HEK293 (cell line): ENCODE measurements around the gene PKMYT1.

Experiments
- CTCF ChIA-PET: fragments of 350-600 bp; formaldehyde crosslinking; extraction: SDS; loops from one replicate; lab custom pipeline; 2021; ENCODE audit warnings: antibody characterized with exemption; lab: Yijun Ruan, JAX
- POLR2A ChIA-PET: fragments of 300-600 bp; formaldehyde crosslinking; extraction: SDS; loops from one replicate; lab custom pipeline; 2020; ENCODE audit warnings: antibody characterized with exemption, inconsistent platforms; lab: Yijun Ruan, JAX
- H3K27ac ChIP-seq: fragments of 200-500 bp; sonication (Bioruptor generic); 2 replicates; pipeline ENCODE4 v1.5.1; 2014; ENCODE audit warnings: low read depth, low read length, control low read depth, inconsistent platforms; ENCODE audit errors: extremely low read depth
- H3K36me3 ChIP-seq, 2 experiments: fragments of 200-500 bp in 1 of 2; sonication (Bioruptor generic) in 1 of 2; 1 replicate in 1 of 2; 2 replicates in 1 of 2; pipeline ENCODE4 v1.5.1; 2014 to 2017; ENCODE audit warnings: inconsistent platforms in 2 of 2, low read length in 2 of 2; ENCODE audit not compliant: control insufficient read depth in 2 of 2, insufficient read depth in 1 of 2
- H3K4me1 ChIP-seq: fragments of 200-500 bp; sonication (Bioruptor generic); 2 replicates; pipeline ENCODE4 v1.5.1; 2014; ENCODE audit warnings: mild to moderate bottlenecking, low read length, inconsistent platforms; ENCODE audit not compliant: control insufficient read depth, insufficient read depth
- H3K4me3 ChIP-seq: 2 replicates; pipeline ENCODE4 v1.5.1; 2011; ENCODE audit warnings: low read depth, mild to moderate bottlenecking, control low read depth, low read length, moderate library complexity
- H3K9me3 ChIP-seq: fragments of 200-500 bp; sonication (Bioruptor generic); 2 replicates; pipeline ENCODE4 v1.5.1; 2014; ENCODE audit warnings: low read depth, low read length, inconsistent platforms; ENCODE audit not compliant: control insufficient read depth, insufficient read depth
- KLF1 ChIP-seq: fragments of 450-650 bp; formaldehyde crosslinking; IDR thresholded peaks from 2 replicates; pipeline ENCODE4 v1.5.1; 2016; ENCODE audit warnings: missing biosample characterization, missing genetic modification characterization
- KLF10 ChIP-seq: fragments of 450-650 bp; IDR thresholded peaks from 2 replicates; pipeline ENCODE4 v1.5.1; 2018; ENCODE audit warnings: missing biosample characterization, mild to moderate bottlenecking, missing genetic modification characterization
- KLF16 ChIP-seq: fragments of 450-650 bp; formaldehyde crosslinking; IDR thresholded peaks from 2 replicates; pipeline ENCODE4 v1.5.1; 2017; ENCODE audit warnings: missing biosample characterization, missing genetic modification characterization
- KLF7 ChIP-seq: fragments of 450-650 bp; formaldehyde crosslinking; IDR thresholded peaks from 2 replicates; pipeline ENCODE4 v1.5.1; 2016; ENCODE audit warnings: missing biosample characterization, missing genetic modification characterization, borderline replicate concordance
- KLF9 ChIP-seq: fragments of 450-650 bp; formaldehyde crosslinking; IDR thresholded peaks from 2 replicates; pipeline ENCODE4 v1.5.1; 2016; ENCODE audit warnings: missing biosample characterization, missing genetic modification characterization, low read depth
- PATZ1 ChIP-seq: fragments of 450-650 bp; formaldehyde crosslinking; IDR thresholded peaks from 2 replicates; pipeline ENCODE4 v1.5.1; 2016; ENCODE audit warnings: missing biosample characterization, missing genetic modification characterization
- SCRT2 ChIP-seq: fragments of 450-650 bp; formaldehyde crosslinking; IDR thresholded peaks from 2 replicates; pipeline ENCODE4 v1.5.1; 2016; ENCODE audit warnings: missing biosample characterization, missing genetic modification characterization
- ZBTB11 ChIP-seq: fragments of 450-650 bp; formaldehyde crosslinking; conservative IDR thresholded peaks from 2 replicates; pipeline ENCODE4 v1.5.1; 2016; ENCODE audit warnings: low read depth, missing biosample characterization, missing genetic modification characterization
- ZBTB20 ChIP-seq: fragments of 450-650 bp; formaldehyde crosslinking; IDR thresholded peaks from 2 replicates; pipeline ENCODE4 v1.5.1; 2016; ENCODE audit warnings: missing biosample characterization, missing genetic modification characterization
- ZBTB26 ChIP-seq: fragments of 450-650 bp; formaldehyde crosslinking; optimal IDR thresholded peaks from 2 replicates; pipeline ENCODE3; 2016; ENCODE audit warnings: missing biosample characterization, mild to moderate bottlenecking, missing genetic modification characterization
- ZBTB6 ChIP-seq: fragments of 450-650 bp; formaldehyde crosslinking; IDR thresholded peaks from 2 replicates; pipeline ENCODE4 v1.5.1; 2017; ENCODE audit warnings: missing biosample characterization, missing genetic modification characterization
- ZNF157 ChIP-seq: fragments of 450-650 bp; formaldehyde crosslinking; IDR thresholded peaks from 2 replicates; pipeline ENCODE4 v1.5.1; 2016; ENCODE audit warnings: missing biosample characterization, missing genetic modification characterization
- ZNF2 ChIP-seq: fragments of 450-650 bp; formaldehyde crosslinking; IDR thresholded peaks from 2 replicates; pipeline ENCODE4 v1.5.1; 2016; ENCODE audit warnings: missing biosample characterization, missing genetic modification characterization
- ZNF423 ChIP-seq: fragments of 450-650 bp; formaldehyde crosslinking; IDR thresholded peaks from 2 replicates; pipeline ENCODE4 v1.5.1; 2016; ENCODE audit warnings: missing biosample characterization, missing genetic modification characterization
- ZNF433 ChIP-seq: fragments of 450-650 bp; formaldehyde crosslinking; IDR thresholded peaks from 2 replicates; pipeline ENCODE4 v1.5.1; 2016; ENCODE audit warnings: missing biosample characterization, missing genetic modification characterization, low read depth
- ZNF623 ChIP-seq: fragments of 450-650 bp; formaldehyde crosslinking; IDR thresholded peaks from 2 replicates; pipeline ENCODE4 v1.5.1; 2016; ENCODE audit warnings: missing biosample characterization, missing genetic modification characterization
- ZNF660 ChIP-seq: fragments of 450-650 bp; IDR thresholded peaks from 2 replicates; pipeline ENCODE4 v1.5.1; 2018; ENCODE audit warnings: missing biosample characterization, mild to moderate bottlenecking, missing genetic modification characterization
- ZNF677 ChIP-seq: fragments of 450-650 bp; IDR thresholded peaks from 2 replicates; pipeline ENCODE4 v1.5.0; 2018; ENCODE audit warnings: missing biosample characterization, mild to moderate bottlenecking, missing genetic modification characterization, moderate library complexity
- ZXDB ChIP-seq: fragments of 450-650 bp; formaldehyde crosslinking; IDR thresholded peaks from 2 replicates; pipeline ENCODE4 v1.5.1; 2016; ENCODE audit warnings: missing biosample characterization, missing genetic modification characterization
- TF ChIP-seq, protein P1 (sequence below): fragments of 450-650 bp; IDR thresholded peaks from 2 replicates; pipeline ENCODE4 v1.5.1; 2018; ENCODE audit warnings: missing biosample characterization, mild to moderate bottlenecking, missing genetic modification characterization

The PKMYT1 gene

GRCh38 chr16:3029491-3030221 lies 49.4 kb upstream of the PKMYT1 start (continued):
- TF ChIP-seq ZBTB26 (no peak), ZNF423 (no peak)

GRCh38 chr16:3028716-3029319 lies 48.6 kb upstream of the PKMYT1 start:
- H3K4me3 ChIP-seq: no peak overlapping the region
- CTCF ChIA-PET: interaction anchor here (0.6 to 9.2 kb wide), 16 partner anchors 10 to 379 kb away, joined by 3 to 149 read pairs (median 6); partner anchors contain the start of genes BICDL2, MMP25 and TNFRSF12A
- peaks cover 5% of the 10 kb centered on the region for H3K4me1 ChIP-seq
- TF ChIP-seq ZBTB11 (tag by site-specific recombination): no peak
- TF ChIP-seq, protein P1, sequence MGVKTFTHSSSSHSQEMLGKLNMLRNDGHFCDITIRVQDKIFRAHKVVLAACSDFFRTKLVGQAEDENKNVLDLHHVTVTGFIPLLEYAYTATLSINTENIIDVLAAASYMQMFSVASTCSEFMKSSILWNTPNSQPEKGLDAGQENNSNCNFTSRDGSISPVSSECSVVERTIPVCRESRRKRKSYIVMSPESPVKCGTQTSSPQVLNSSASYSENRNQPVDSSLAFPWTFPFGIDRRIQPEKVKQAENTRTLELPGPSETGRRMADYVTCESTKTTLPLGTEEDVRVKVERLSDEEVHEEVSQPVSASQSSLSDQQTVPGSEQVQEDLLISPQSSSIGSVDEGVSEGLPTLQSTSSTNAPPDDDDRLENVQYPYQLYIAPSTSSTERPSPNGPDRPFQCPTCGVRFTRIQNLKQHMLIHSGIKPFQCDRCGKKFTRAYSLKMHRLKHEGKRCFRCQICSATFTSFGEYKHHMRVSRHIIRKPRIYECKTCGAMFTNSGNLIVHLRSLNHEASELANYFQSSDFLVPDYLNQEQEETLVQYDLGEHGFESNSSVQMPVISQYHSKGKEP: peak; percentile 66
- TF ChIP-seq ZNF433: no peak
- no peaks in the 10 kb centered on the region for H3K9me3 ChIP-seq
- POLR2A ChIA-PET: interaction anchor here (0.6 to 11.9 kb wide), 16 partner anchors 9 to 182 kb away, joined by 3 to 247 read pairs (median 7); partner anchors contain the start of genes KREMEN2, MMP25, PAQR4 and TNFRSF12A
- H3K27ac ChIP-seq: no peak overlapping the region
- peaks cover 0 to 22% of the 10 kb centered on the region in 2 experiments; a peak in 1 of 3 replicates for H3K36me3 ChIP-seq

DNA sequence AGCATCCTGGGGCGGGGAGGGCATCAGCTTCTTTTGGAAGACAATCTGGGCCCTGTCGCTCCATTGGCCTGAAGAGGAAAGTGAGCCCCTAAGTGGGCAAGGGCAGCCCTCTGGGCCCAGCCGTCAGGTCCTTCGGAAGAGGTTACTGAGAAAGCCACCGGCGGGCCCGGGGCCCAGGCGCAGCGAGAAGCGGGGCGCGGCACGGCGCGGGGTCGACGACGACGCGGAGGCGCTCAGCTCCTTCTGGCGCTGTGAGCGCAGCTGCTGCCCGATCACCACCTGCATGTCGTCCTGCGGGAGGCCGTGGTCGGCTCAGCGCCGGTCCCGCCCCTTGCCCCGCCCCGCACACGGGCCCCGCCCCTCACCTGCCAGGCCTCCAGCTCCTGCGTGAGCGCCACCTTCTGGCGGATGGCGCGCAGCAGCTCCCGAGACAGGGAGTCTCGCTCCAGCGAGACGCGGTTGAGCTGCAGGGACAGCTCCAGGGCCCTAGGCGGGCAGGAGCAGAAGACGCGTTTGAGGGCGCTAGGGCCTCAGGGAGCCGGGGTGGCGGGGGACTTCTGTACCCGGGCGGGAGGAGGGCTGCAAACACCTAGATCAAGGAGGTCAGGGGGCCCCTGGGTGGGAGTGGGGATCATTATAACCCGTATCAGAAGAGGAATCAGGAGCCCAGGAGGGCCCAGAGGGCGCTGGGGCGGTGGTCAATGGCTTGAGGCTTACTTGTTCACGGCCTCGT lies 47.9 kb upstream of the PKMYT1 start:
- CTCF ChIA-PET: interaction anchor here (0.5 to 9.2 kb wide), 24 partner anchors 9 to 379 kb away, joined by 3 to 149 read pairs (median 4); partner anchors contain the start of genes BICDL2, MMP25 and TNFRSF12A
- Histone ChIP-seq H3K4me3 (no peak overlapping the region), H3K9me3 (no peaks in the 10 kb centered on the region), H3K27ac (no peak overlapping the region), H3K4me1 (peaks cover 7% of the 10 kb centered on the region), H3K36me3 (peaks cover 0 to 22% of the 10 kb centered on the region in 2 experiments; a peak in 1 of 3 replicates)
- POLR2A ChIA-PET: interaction anchor here (0.7 to 11.9 kb wide), 17 partner anchors 8 to 144 kb away, joined by 3 to 247 read pairs (median 5); partner anchors contain the start of genes KREMEN2, MMP25, PAQR4 and TNFRSF12A
- TF ChIP-seq ZNF157 (tag by site-specific recombination): no peak
- TF ChIP-seq KLF7 (tag by site-specific recombination): no peak
- TF ChIP-seq ZNF660: 0 out of 2 replicates have a peak, but pooled peaks have one; percentile 37
- TF ChIP-seq ZBTB6: peak; percentile 98
- TF ChIP-seq SCRT2 (tag by site-specific recombination): peak; percentile 72
- TF ChIP-seq ZNF433: no peak
- peak; percentile 97 for TF ChIP-seq KLF9 (tag by site-specific recombination)
- peak; percentile 32; the same call in 1 of the 2 replicates for TF ChIP-seq KLF10 (tag by site-specific recombination)
- no peak for TF ChIP-seq ZNF677 (tag by site-specific recombination)
- TF ChIP-seq KLF16 (tag by site-specific recombination): peak; percentile 71; the same call in 1 of the 2 replicates
- TF ChIP-seq ZNF623 (tag by site-specific recombination): no peak
- TF ChIP-seq ZNF2 (tag by site-specific recombination): no peak
- peak; percentile 48; the same call in 1 of the 2 replicates for TF ChIP-seq ZBTB20 (tag by site-specific recombination)
- peak; percentile 78 for TF ChIP-seq KLF1 (tag by site-specific recombination)
- peak; percentile 29 for TF ChIP-seq PATZ1 (tag by site-specific recombination)
- TF ChIP-seq ZXDB (tag by site-specific recombination): peak; percentile 16; the same call in 1 of the 2 replicates
